SK-MEL-5 (cell line): Measurements from ENCODE around the gene SDCCAG8. TPM values are rescaled to one million over a fixed set of nuclear protein-coding genes. Genes with fewer than 3 reads are reported as not detected.
A peak's percentile ranks its signal among the peaks of the same experiment; 100 is the strongest.

Experiments
- DNase-seq: peaks from one replicate; pipeline ENCODE4 v3.0.0-alpha.2; 2016; ENCODE audit warnings: low read depth, low spot score
- in situ Hi-C: cut with HindIII; loops from 2 replicates; pipeline ENCODE4 v1.10.0; 2016; ENCODE audit warnings: low sequenced_read_pairs, high pct_unique_total_duplicates, low pct_unique_long_range_greater_than_20kb
- total RNA-seq: library from RNA; depleted of rRNA; stranded (reverse); fragments of >200 nt; shearing (Covaris generic); gene quantifications from 2 replicates; pipeline ENCODE4 v1.2.3, GENCODE V29; 2014

The SDCCAG8 gene
- total RNA-seq, 1 experiment from 2014 or later, result 30.4 TPM

GRCh38 chr1:243394601-243395464, 139.0 kb downstream of the SDCCAG8 start:
- no peak for DNase-seq
- in situ Hi-C loops, result no loop called here

GRCh38 chr1:243396424-243396823, 140.6 kb downstream of the SDCCAG8 start:
- in situ Hi-C loops, result no loop called here
- no peak for DNase-seq

GRCh38 chr1:243396876-243397275, 141.0 kb downstream of the SDCCAG8 start:
- DNase-seq, result no peak
- in situ Hi-C loops, result no loop called here

- DNase-seq, result no peak
- in situ Hi-C loops, result no loop called here
Observed at GRCh38 chr1:243397613-243398321, 141.9 kb downstream of the SDCCAG8 start.

- no peak for DNase-seq
- in situ Hi-C loops, result no loop called here
Observed at GRCh38 chr1:243399561-243400155, 143.8 kb downstream of the SDCCAG8 start.

GRCh38 chr1:243402868-243403267, 147.0 kb downstream of the SDCCAG8 start:
- no peak for DNase-seq
- in situ Hi-C loops, result no loop called here

- no peak for DNase-seq
- in situ Hi-C loops, result no loop called here
Observed at GRCh38 chr1:243406424-243406823, 150.6 kb downstream of the SDCCAG8 start.

- in situ Hi-C loops, result no loop called here
Observed at GRCh38 chr1:243407284-243408018, 151.6 kb downstream of the SDCCAG8 start.

GRCh38 chr1:243408479-243408878, 152.6 kb downstream of the SDCCAG8 start:
- no peak for DNase-seq
- in situ Hi-C loops, result no loop called here

More at GRCh38 chr1:243407284-243408018, 151.6 kb downstream of the SDCCAG8 start:
- DNase-seq, result no peak

- in situ Hi-C loops, result no loop called here
- DNase-seq, result peak; percentile 70
Observed at GRCh38 chr1:243409284-243409683, 153.4 kb downstream of the SDCCAG8 start.

GRCh38 chr1:243411472-243411871, 155.6 kb downstream of the SDCCAG8 start:
- in situ Hi-C loops, result no loop called here
- DNase-seq, result no peak

GRCh38 chr1:243413431-243414151, 157.8 kb downstream of the SDCCAG8 start:
- DNase-seq, result no peak
- in situ Hi-C loops, result no loop called here

GRCh38 chr1:243414152-243414494, 158.3 kb downstream of the SDCCAG8 start:
- DNase-seq, result no peak
- in situ Hi-C loops, result no loop called here

GRCh38 chr1:243415663-243416408, 160.0 kb downstream of the SDCCAG8 start:
- in situ Hi-C loops, result no loop called here
- DNase-seq, result no peak

GRCh38 chr1:243416495-243416894, 160.7 kb downstream of the SDCCAG8 start:
- in situ Hi-C loops, result no loop called here
- DNase-seq, result no peak

GRCh38 chr1:243420016-243420945, 164.4 kb downstream of the SDCCAG8 start:
- no peak for DNase-seq
- in situ Hi-C loops, result no loop called here
